Measurements from ENCODE around the gene TMEFF2.

TMEFF2 gene

GRCh38 chr2:192005211-192005610, 189.5 kb downstream of the TMEFF2 start:
- no peak for DNase-seq

- no peak for DNase-seq
Observed at GRCh38 chr2:192004188-192004963, 190.4 kb downstream of the TMEFF2 start.

GRCh38 chr2:192002418-192002817, 192.3 kb downstream of the TMEFF2 start:
- DNase-seq = no peak

GRCh38 chr2:192000196-192000980, 194.3 kb downstream of the TMEFF2 start:
- DNase-seq = no peak

- no peak for DNase-seq
Observed at GRCh38 chr2:191999101-191999841, 195.5 kb downstream of the TMEFF2 start.

- DNase-seq = no peak
Observed at GRCh38 chr2:191995285-191995684, 199.4 kb downstream of the TMEFF2 start.

GRCh38 chr2:191994749-191995148, 200.0 kb downstream of the TMEFF2 start:
- no peak for DNase-seq

GRCh38 chr2:191991442-191991841, 203.3 kb downstream of the TMEFF2 start:
- DNase-seq = no peak

- DNase-seq = no peak
Observed at GRCh38 chr2:191985740-191986139, 209.0 kb downstream of the TMEFF2 start.

GRCh38 chr2:191983591-191983990, 211.1 kb downstream of the TMEFF2 start:
- no peak for DNase-seq

- DNase-seq = no peak
Observed at GRCh38 chr2:191983186-191983585, 211.5 kb downstream of the TMEFF2 start.

- DNase-seq = no peak
Observed at GRCh38 chr2:191981706-191982105, 213.0 kb downstream of the TMEFF2 start.

- no peak for DNase-seq
Observed at GRCh38 chr2:191980483-191980882, 214.2 kb downstream of the TMEFF2 start.

- DNase-seq = no peak
Observed at GRCh38 chr2:191979221-191979730, 215.5 kb downstream of the TMEFF2 start.

GRCh38 chr2:191977754-191978153, 217.0 kb downstream of the TMEFF2 start:
- DNase-seq = no peak

GRCh38 chr2:191976436-191976835, 218.3 kb downstream of the TMEFF2 start:
- no peak for DNase-seq

- no peak for DNase-seq
Observed at GRCh38 chr2:191974676-191975075, 220.1 kb downstream of the TMEFF2 start.

- DNase-seq = no peak
Observed at GRCh38 chr2:191970867-191971266, 223.9 kb downstream of the TMEFF2 start.

GRCh38 chr2:191968120-191968519, 226.6 kb downstream of the TMEFF2 start:
- no peak for DNase-seq

- DNase-seq = no peak
Observed at GRCh38 chr2:191965733-191966132, 229.0 kb downstream of the TMEFF2 start.

- DNase-seq = no peak
Observed at GRCh38 chr2:191961556-191961955, 233.2 kb downstream of the TMEFF2 start.

GRCh38 chr2:191959209-191959608, 235.5 kb downstream of the TMEFF2 start:
- DNase-seq = no peak
